Ectodermal cell (in vitro differentiated cells): ENCODE data around the gene ATG4B.

ENCODE experiments used
- H3K27ac ChIP-seq: 2 replicates; pipeline ENCODE4 v1.7.0; 2013; ENCODE audit warnings: mild to moderate bottlenecking, low read depth, low read length; ENCODE audit not compliant: insufficient read depth, poor library complexity, severe bottlenecking
- H3K27me3 ChIP-seq: 2 replicates; pipeline ENCODE4 v1.7.0; 2013; ENCODE audit warnings: mild to moderate bottlenecking, low read length; ENCODE audit not compliant: insufficient read depth, control insufficient read depth, poor library complexity, severe bottlenecking
- H3K36me3 ChIP-seq: one replicate; pipeline ENCODE4 v1.7.0; 2013; ENCODE audit warnings: low read length; ENCODE audit not compliant: control insufficient read depth, insufficient read depth
- H3K4me1 ChIP-seq: one replicate; pipeline ENCODE4 v1.7.0; 2013; ENCODE audit warnings: low read length; ENCODE audit not compliant: control insufficient read depth, insufficient read depth
- H3K4me3 ChIP-seq: 2 replicates; pipeline ENCODE4 v1.7.0; 2013; ENCODE audit warnings: low read depth, low read length, control low read depth; ENCODE audit not compliant: insufficient read depth
- H3K9me3 ChIP-seq: 2 replicates; pipeline ENCODE4 v1.7.0; 2013; ENCODE audit warnings: mild to moderate bottlenecking, low read length, moderate library complexity; ENCODE audit not compliant: control insufficient read depth
- WGBS, 2 experiments: methylation state at CpG; one replicate each; pipeline ENCODE4 v1.1.7; 2013; ENCODE audit warnings: missing lambda C conversion rate in 2 of 2; 5-methylcytosine and 5-hydroxymethylcytosine counted together

The ATG4B gene

DNA sequence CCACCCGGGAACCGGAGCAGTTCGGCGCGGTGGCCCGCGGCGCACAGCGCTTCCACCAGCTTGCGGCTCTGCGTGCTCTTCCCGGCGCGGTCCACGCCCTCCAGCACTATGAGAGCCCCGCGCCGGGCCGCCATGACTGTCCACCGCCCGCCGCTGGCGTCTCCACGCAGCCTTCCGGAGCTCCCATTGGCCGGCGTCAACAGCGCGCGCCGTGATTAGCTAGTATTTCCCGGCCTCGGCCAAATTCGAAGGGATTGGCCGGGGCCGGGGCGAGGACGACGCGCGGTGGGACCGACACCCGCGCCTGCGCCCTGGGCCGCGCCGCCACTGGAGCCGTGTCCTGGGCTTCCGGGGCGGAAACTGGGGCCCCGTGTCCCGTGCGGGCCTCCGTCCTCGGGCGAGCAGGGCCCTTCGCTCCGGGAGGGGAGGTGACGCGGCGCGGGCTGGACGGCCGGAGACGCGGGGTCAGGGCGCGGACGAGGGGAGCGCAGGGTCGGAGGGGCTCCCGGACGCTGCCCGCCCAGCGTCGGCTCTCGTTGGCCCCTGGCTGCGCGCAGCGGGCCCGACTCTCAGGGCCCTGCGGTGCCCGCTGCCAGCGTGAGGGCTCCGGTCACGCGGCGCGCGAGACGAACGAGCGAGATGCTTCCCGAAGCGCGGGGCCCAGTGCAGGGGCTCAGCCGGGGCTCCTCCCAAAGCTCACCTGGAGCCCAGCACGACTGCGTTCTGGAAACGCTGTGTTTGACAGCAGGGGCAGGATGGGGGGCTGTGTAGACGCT is 49.3 kb downstream of the ATG4B start, which contains the start of gene DTYMK:
TSS of gene DTYMK (minus strand) at position 166 of the 776 bp plus-strand sequence. CDS start at position 134, 32 bp downstream.
- H3K27ac ChIP-seq = peak within 1 kb of the TSS; percentile 64
- WGBS, 2 experiments = 0% methylated on average over 102 of the region's 102 CpGs
- H3K36me3 ChIP-seq = peaks cover 12% of the 10 kb centered on the region
- H3K9me3 ChIP-seq = no peaks in the 10 kb centered on the region
- peak within 1 kb of the TSS; percentile 87 for H3K4me3 ChIP-seq
- H3K4me1 ChIP-seq = peaks cover 7% of the 10 kb centered on the region
- no peaks in the 10 kb centered on the region for H3K27me3 ChIP-seq

DNA sequence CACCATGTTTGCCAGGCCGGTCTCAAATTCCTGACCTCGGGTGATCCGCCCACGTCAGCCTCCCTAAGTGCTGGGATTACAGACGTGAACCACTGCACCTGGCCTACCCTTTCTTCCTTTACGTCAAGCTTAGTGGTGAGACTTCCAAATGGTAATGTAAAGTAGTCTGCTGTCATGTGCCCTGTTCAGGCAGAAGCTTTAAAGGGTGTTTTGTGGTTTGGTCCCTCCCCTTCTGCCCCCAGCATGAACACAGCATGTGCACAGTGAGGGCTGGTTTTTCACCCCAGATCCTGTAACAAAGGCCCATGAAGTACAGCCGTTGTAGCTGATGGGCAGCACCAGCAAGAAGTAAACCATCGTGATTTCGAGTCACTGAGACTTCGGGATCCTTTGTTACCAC is 51.8 kb downstream of the ATG4B start:
- H3K27me3 ChIP-seq = no peaks in the 10 kb centered on the region
- H3K4me3 ChIP-seq = no peak overlapping the region
- H3K4me1 ChIP-seq = peaks cover 7% of the 10 kb centered on the region
- 87 to 88% methylated on average over 10 of the region's 10 CpGs for WGBS, 2 experiments
- H3K27ac ChIP-seq = no peak overlapping the region
- peaks cover 5% of the 10 kb centered on the region for H3K36me3 ChIP-seq
- H3K9me3 ChIP-seq = no peaks in the 10 kb centered on the region

- Histone ChIP-seq H3K27me3 (no peaks in the 10 kb centered on the region), H3K4me1 (peaks cover 7% of the 10 kb centered on the region), H3K36me3 (peaks cover 4% of the 10 kb centered on the region), H3K9me3 (no peaks in the 10 kb centered on the region), H3K4me3 (no peak overlapping the region), H3K27ac (no peak overlapping the region)
- 87 to 91% methylated on average over 6 of the region's 6 CpGs for WGBS, 2 experiments
Observed at GRCh38 chr2:241690202-241690717, 52.8 kb downstream of the ATG4B start.

DNA sequence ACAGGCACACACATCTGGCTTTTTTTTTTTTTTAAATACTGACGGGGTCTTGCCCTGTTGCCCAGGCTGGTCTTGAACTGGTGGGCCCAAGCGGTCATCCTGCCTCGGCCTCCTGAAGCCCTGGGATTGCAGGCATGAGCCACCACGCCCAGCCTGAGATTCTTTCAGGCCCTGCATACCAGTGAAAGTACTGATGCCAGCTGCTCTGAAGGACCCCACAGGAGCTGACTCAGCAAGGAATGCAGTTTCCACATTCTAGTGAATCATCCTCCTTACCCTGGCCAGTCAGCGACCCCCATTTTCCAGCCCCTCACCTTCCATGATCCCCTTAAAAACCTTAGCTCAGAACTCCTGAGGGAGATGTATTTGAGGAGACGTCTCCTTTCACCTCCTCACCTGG is 55.0 kb downstream of the ATG4B start:
- Histone ChIP-seq H3K27ac (no peak overlapping the region), H3K4me1 (peaks cover 7% of the 10 kb centered on the region), H3K4me3 (no peak overlapping the region), H3K27me3 (no peaks in the 10 kb centered on the region), H3K36me3 (peaks cover 4% of the 10 kb centered on the region), H3K9me3 (no peaks in the 10 kb centered on the region)
- WGBS, 2 experiments = 91% methylated on average over 6 of the region's 6 CpGs

- Histone ChIP-seq H3K36me3 (peaks cover 4% of the 10 kb centered on the region), H3K9me3 (no peaks in the 10 kb centered on the region), H3K4me1 (no peaks in the 10 kb centered on the region), H3K27me3 (no peaks in the 10 kb centered on the region), H3K4me3 (no peak overlapping the region), H3K27ac (no peak overlapping the region)
- WGBS, 2 experiments = 96 to 97% methylated on average over 4 of the region's 4 CpGs
Observed at GRCh38 chr2:241695651-241696050, 58.2 kb downstream of the ATG4B start.

GRCh38 chr2:241701149-241701398 is 63.6 kb downstream of the ATG4B start:
- peaks cover 7% of the 10 kb centered on the region for H3K36me3 ChIP-seq
- no peaks in the 10 kb centered on the region for H3K9me3 ChIP-seq
- peak overlapping the region; percentile 97 for H3K27ac ChIP-seq
- peaks cover 7% of the 10 kb centered on the region for H3K4me1 ChIP-seq
- H3K27me3 ChIP-seq = no peaks in the 10 kb centered on the region
- peak overlapping the region; percentile 73 for H3K4me3 ChIP-seq
- 3% methylated on average over 17 of the region's 17 CpGs for WGBS, 2 experiments

- Histone ChIP-seq H3K27me3 (no peaks in the 10 kb centered on the region), H3K4me1 (peaks cover 7% of the 10 kb centered on the region), H3K27ac (peak within 1 kb of the TSS; percentile 97), H3K4me3 (peak within 1 kb of the TSS; percentile 73), H3K9me3 (no peaks in the 10 kb centered on the region), H3K36me3 (peaks cover 13% of the 10 kb centered on the region)
- 0% methylated on average over 96 of the region's 96 CpGs for WGBS, 2 experiments
Observed at GRCh38 chr2:241701399-241702154, 64.1 kb downstream of the ATG4B start, which contains the start of gene ING5. ING5 (plus strand) TSS chr2:241702039; CDS start chr2:241702066, 27 bp downstream.

- H3K27me3 ChIP-seq = no peaks in the 10 kb centered on the region
- H3K27ac ChIP-seq = peak overlapping the region; percentile 97
- WGBS, 2 experiments = 1% methylated on average over 98 of the region's 98 CpGs
- peaks cover 7% of the 10 kb centered on the region for H3K4me1 ChIP-seq
- peaks cover 16% of the 10 kb centered on the region for H3K36me3 ChIP-seq
- H3K9me3 ChIP-seq = no peaks in the 10 kb centered on the region
- H3K4me3 ChIP-seq = peak overlapping the region; percentile 73
Observed at GRCh38 chr2:241702155-241703031, 64.9 kb downstream of the ATG4B start.

DNA sequence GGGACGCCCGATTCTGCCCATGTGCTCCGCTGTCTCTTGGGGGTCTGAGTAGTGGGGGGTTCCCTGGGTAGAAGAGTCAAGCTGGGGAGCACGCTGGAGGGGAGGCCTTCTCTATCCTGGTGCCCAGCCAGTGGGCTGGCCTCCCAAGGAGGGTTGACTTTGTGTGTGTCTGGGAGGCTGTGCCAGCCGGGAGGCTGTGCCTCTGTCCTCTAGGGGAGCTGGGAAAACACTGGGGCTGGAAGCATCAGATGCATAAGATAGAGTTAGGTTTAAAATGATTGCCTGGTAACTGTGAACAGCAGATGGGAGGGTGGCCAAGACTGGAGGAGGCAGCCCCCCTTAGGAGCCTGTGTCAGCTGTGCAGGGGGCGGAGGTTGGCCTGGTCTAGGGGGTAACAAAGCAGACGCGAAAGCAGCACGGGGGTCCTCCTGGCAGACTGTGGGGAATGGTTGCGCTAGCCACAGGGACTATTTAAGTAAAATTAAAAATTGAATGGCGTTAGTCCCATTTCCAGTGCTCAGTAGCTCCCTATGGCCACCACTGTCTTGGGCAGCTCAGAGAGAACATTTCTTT is 65.6 kb downstream of the ATG4B start:
- peak overlapping the region; percentile 81 for H3K27ac ChIP-seq
- no peaks in the 10 kb centered on the region for H3K9me3 ChIP-seq
- H3K27me3 ChIP-seq = no peaks in the 10 kb centered on the region
- 54 to 56% methylated on average over 11 of the region's 11 CpGs for WGBS, 2 experiments
- peaks cover 7% of the 10 kb centered on the region for H3K4me1 ChIP-seq
- peaks cover 23% of the 10 kb centered on the region for H3K36me3 ChIP-seq
- H3K4me3 ChIP-seq = peak overlapping the region; percentile 73
